ENCODE measurements around the gene RPS27L.
A peak's percentile ranks its signal among the peaks of the same experiment; 100 is the strongest.

DNA sequence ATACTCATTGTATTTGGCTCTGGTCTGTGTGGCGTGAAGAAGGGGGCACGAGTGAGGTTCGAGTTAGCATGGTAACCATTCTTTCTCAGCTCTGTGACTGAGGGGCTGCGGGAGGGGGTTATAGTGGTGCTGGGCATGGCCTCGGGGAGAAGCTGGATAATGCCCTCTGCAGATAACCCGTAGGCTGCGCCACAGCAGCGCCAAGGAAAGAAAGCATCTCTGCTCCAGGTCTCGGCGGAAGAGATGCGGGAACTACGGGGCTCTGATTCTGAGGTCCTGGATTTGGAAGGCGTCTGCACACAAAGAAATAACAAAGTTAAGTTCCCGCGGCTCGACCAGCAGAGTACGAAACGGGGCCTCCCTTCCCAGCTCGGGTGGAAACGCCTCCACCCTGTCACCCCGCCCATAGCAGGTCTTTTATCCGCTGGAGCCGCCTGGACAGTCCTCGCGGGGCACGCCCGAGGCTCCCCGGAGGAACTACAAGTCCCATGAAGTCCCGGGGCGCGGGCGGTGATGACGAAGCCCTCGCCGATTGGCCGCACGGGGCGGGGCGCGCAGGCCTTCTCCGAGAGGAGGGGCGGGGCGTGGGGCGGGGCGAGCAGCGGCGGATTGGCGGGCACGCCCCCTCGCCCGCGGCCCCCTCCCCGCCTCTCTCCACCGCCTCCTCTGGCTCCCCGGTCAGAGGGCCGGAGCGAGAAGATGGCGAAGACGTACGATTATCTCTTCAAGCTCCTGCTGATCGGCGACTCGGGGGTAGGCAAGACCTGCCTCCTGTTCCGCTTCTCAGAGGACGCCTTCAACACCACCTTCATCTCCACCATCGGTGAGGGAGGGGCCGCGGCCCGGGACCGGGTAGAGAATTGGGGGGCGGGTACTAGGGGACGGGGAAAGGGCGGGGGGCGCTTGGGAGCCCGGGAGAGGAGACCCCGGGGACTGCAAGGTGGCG, 31.9 kb upstream of the RPS27L start, which contains the start of gene RAB8B:
- TF ChIP-seq, protein P1, sequence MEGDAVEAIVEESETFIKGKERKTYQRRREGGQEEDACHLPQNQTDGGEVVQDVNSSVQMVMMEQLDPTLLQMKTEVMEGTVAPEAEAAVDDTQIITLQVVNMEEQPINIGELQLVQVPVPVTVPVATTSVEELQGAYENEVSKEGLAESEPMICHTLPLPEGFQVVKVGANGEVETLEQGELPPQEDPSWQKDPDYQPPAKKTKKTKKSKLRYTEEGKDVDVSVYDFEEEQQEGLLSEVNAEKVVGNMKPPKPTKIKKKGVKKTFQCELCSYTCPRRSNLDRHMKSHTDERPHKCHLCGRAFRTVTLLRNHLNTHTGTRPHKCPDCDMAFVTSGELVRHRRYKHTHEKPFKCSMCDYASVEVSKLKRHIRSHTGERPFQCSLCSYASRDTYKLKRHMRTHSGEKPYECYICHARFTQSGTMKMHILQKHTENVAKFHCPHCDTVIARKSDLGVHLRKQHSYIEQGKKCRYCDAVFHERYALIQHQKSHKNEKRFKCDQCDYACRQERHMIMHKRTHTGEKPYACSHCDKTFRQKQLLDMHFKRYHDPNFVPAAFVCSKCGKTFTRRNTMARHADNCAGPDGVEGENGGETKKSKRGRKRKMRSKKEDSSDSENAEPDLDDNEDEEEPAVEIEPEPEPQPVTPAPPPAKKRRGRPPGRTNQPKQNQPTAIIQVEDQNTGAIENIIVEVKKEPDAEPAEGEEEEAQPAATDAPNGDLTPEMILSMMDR (IDR thresholded peaks at IDR 0.05) = no peak
- TF ChIP-seq POLR2A (IDR thresholded peaks at IDR 0.05) = peak; percentile 50
